Osteocyte (in vitro differentiated cells): ENCODE data around the gene RAB31. TPM values are rescaled to one million over a fixed set of nuclear protein-coding genes. Genes with fewer than 3 reads are reported as not detected.

ENCODE experiments used
- DNase-seq: peaks from one replicate; pipeline ENCODE4 v3.0.0; 2021; ENCODE audit warnings: mixed read lengths; ENCODE audit not compliant: unreplicated experiment; ENCODE audit errors: extremely low spot score
- H3K27ac Mint-ChIP-seq: one replicate; pipeline ENCODE4 v1.8.0; 2021; ENCODE audit warnings: mild to moderate bottlenecking, mixed read lengths; ENCODE audit not compliant: unreplicated experiment
- H3K27me3 Mint-ChIP-seq: one replicate; pipeline ENCODE4 v1.8.0; 2021; ENCODE audit warnings: mixed read lengths; ENCODE audit not compliant: unreplicated experiment
- H3K36me3 Mint-ChIP-seq: one replicate; pipeline ENCODE4 v1.8.0; 2021; ENCODE audit warnings: mixed read lengths; ENCODE audit not compliant: unreplicated experiment
- H3K4me1 Mint-ChIP-seq: one replicate; pipeline ENCODE4 v1.8.0; 2021; ENCODE audit warnings: mixed read lengths; ENCODE audit not compliant: unreplicated experiment
- H3K4me3 Mint-ChIP-seq: one replicate; pipeline ENCODE4 v1.8.0; 2021; ENCODE audit warnings: mild to moderate bottlenecking, moderate library complexity, mixed read lengths; ENCODE audit not compliant: unreplicated experiment
- H3K9me3 Mint-ChIP-seq: one replicate; pipeline ENCODE4 v1.8.0; 2021; ENCODE audit warnings: mixed read lengths; ENCODE audit not compliant: unreplicated experiment
- CTCF ChIP-seq: fragments of 200-600 bp; sonication (generic); IDR thresholded peaks from 2 replicates; pipeline ENCODE4 v1.5.0; 2021; ENCODE audit warnings: antibody characterized with exemption, mild to moderate bottlenecking, moderate library complexity
- total RNA-seq: library from RNA; stranded (reverse); gene quantifications from 2 replicates; pipeline ENCODE4 v1.2.1, GENCODE V29; 2021

The RAB31 gene
- total RNA-seq, 1 donor from 2014 or later, result 90.8 TPM

GRCh38 chr18:9705183-9705829 lies 2.8 kb upstream of the RAB31 start:
- no peaks in the 10 kb centered on the region for H3K9me3 Mint-ChIP-seq
- no peaks in the 10 kb centered on the region for H3K36me3 Mint-ChIP-seq
- peaks cover 46% of the 10 kb centered on the region for H3K4me1 Mint-ChIP-seq
- peak overlapping the region; percentile 50 for H3K27ac Mint-ChIP-seq
- H3K4me3 Mint-ChIP-seq, result no peak overlapping the region
- TF ChIP-seq CTCF, result no peak
- no peak for DNase-seq
- H3K27me3 Mint-ChIP-seq, result no peaks in the 10 kb centered on the region

GRCh38 chr18:9706081-9706935 lies 1.8 kb upstream of the RAB31 start:
- H3K4me1 Mint-ChIP-seq, result peaks cover 52% of the 10 kb centered on the region
- H3K27ac Mint-ChIP-seq, result peak overlapping the region; percentile 94
- TF ChIP-seq CTCF, result no peak
- DNase-seq, result no peak
- H3K9me3 Mint-ChIP-seq, result no peaks in the 10 kb centered on the region
- no peaks in the 10 kb centered on the region for H3K27me3 Mint-ChIP-seq
- H3K4me3 Mint-ChIP-seq, result no peak overlapping the region
- no peaks in the 10 kb centered on the region for H3K36me3 Mint-ChIP-seq

- peaks cover 64% of the 10 kb centered on the region for H3K4me1 Mint-ChIP-seq
- H3K27me3 Mint-ChIP-seq, result no peaks in the 10 kb centered on the region
- no peaks in the 10 kb centered on the region for H3K9me3 Mint-ChIP-seq
- peak overlapping the region; percentile 69 for H3K4me3 Mint-ChIP-seq
- peak overlapping the region; percentile 94 for H3K27ac Mint-ChIP-seq
- no peak for DNase-seq
- H3K36me3 Mint-ChIP-seq, result no peaks in the 10 kb centered on the region
- no peak for TF ChIP-seq CTCF
These were observed 582 bp upstream of the RAB31 start for GRCh38 chr18:9707381-9708056.

- Mint-ChIP-seq H3K4me1 (peaks cover 72% of the 10 kb centered on the region), H3K27ac (peak overlapping the region; percentile 91), H3K36me3 (no peaks in the 10 kb centered on the region), H3K4me3 (peak overlapping the region; percentile 91), H3K27me3 (no peaks in the 10 kb centered on the region), H3K9me3 (no peaks in the 10 kb centered on the region)
- DNase-seq, result peak; percentile 85
- TF ChIP-seq CTCF, result no peak
These were observed 568 bp downstream of the RAB31 start for GRCh38 chr18:9708434-9709303.
